GM18867 (cell line): ENCODE results near the gene BBX.

ENCODE experiments used
- ATAC-seq: cut with Tn5 transposase; IDR thresholded peaks from one replicate; pipeline ENCODE4 v1.9.1; 2021; ENCODE audit warnings: mild to moderate bottlenecking, moderate library complexity; ENCODE audit not compliant: unreplicated experiment

BBX gene

GRCh38 chr3:107644631-107645030, 121.9 kb downstream of the BBX start:
- ATAC-seq = no peak

- no peak for ATAC-seq
Measured at GRCh38 chr3:107650788-107651187, 128.0 kb downstream of the BBX start.

- peak; percentile 80 for ATAC-seq
Measured at GRCh38 chr3:107651782-107652181, 129.0 kb downstream of the BBX start.

- no peak for ATAC-seq
Measured at GRCh38 chr3:107654218-107654617, 131.5 kb downstream of the BBX start.

GRCh38 chr3:107657971-107658370, 135.2 kb downstream of the BBX start:
- ATAC-seq = no peak

- no peak for ATAC-seq
Measured at GRCh38 chr3:107660306-107660976, 137.7 kb downstream of the BBX start.

GRCh38 chr3:107661447-107662123, 138.8 kb downstream of the BBX start:
- ATAC-seq = no peak

- ATAC-seq = no peak
Measured at GRCh38 chr3:107662124-107662507, 139.4 kb downstream of the BBX start.

GRCh38 chr3:107662586-107662985, 139.8 kb downstream of the BBX start:
- no peak for ATAC-seq

- ATAC-seq = no peak
Measured at GRCh38 chr3:107663266-107663665, 140.5 kb downstream of the BBX start.

GRCh38 chr3:107664614-107665013, 141.9 kb downstream of the BBX start:
- no peak for ATAC-seq

GRCh38 chr3:107665351-107665750, 142.6 kb downstream of the BBX start:
- no peak for ATAC-seq

- ATAC-seq = no peak
Measured at GRCh38 chr3:107666853-107667252, 144.1 kb downstream of the BBX start.

- ATAC-seq = no peak
Measured at GRCh38 chr3:107668416-107668815, 145.7 kb downstream of the BBX start.

GRCh38 chr3:107668963-107669362, 146.2 kb downstream of the BBX start:
- no peak for ATAC-seq

GRCh38 chr3:107669669-107670068, 146.9 kb downstream of the BBX start:
- no peak for ATAC-seq

- ATAC-seq = no peak
Measured at GRCh38 chr3:107670986-107671385, 148.2 kb downstream of the BBX start.

GRCh38 chr3:107674371-107674770, 151.6 kb downstream of the BBX start:
- ATAC-seq = no peak

GRCh38 chr3:107675233-107675900, 152.6 kb downstream of the BBX start:
- no peak for ATAC-seq

- ATAC-seq = peak; percentile 40
Measured at GRCh38 chr3:107676469-107677309, 153.9 kb downstream of the BBX start.

- ATAC-seq = no peak
Measured at GRCh38 chr3:107679921-107680320, 157.2 kb downstream of the BBX start.
